ENCODE results near the gene TXNDC12.
"Not testable (repeated sequence)": the region's sequence is repeated elsewhere in the genome, so short reads cannot be mapped to it uniquely, and the experiment has no call there.

Gene TXNDC12

GRCh38 chr1:52055066-52055865, at the start of gene TXNDC12:
Gene TXNDC12 (minus strand): TSS chr1:52055191. CDS start chr1:52055096, 95 bp downstream.
- DNase-seq = peak; percentile 93

- no peak for DNase-seq
Observed at GRCh38 chr1:52102336-52103013, 47.5 kb upstream of the TXNDC12 start.

GRCh38 chr1:52098139-52098871, 43.3 kb upstream of the TXNDC12 start:
- DNase-seq = no peak

GRCh38 chr1:52096216-52096615, 41.2 kb upstream of the TXNDC12 start:
- DNase-seq = no peak

- not testable (repeated sequence) for DNase-seq
Observed at GRCh38 chr1:52094300-52094699, 39.3 kb upstream of the TXNDC12 start.

GRCh38 chr1:52087892-52088291, 32.9 kb upstream of the TXNDC12 start:
- not testable (repeated sequence) for DNase-seq

- DNase-seq = no peak
Observed at GRCh38 chr1:52080014-52080415, 25.0 kb upstream of the TXNDC12 start.

- DNase-seq = not testable (repeated sequence)
Observed at GRCh38 chr1:52077277-52077676, 22.3 kb upstream of the TXNDC12 start.

GRCh38 chr1:52072291-52072690, 17.3 kb upstream of the TXNDC12 start:
- DNase-seq = no peak

- DNase-seq = no peak
Observed at GRCh38 chr1:52070704-52071103, 15.7 kb upstream of the TXNDC12 start.

- DNase-seq = no peak
Observed at GRCh38 chr1:52063192-52063591, 8.2 kb upstream of the TXNDC12 start.

- DNase-seq = no peak
Observed at GRCh38 chr1:52060822-52061221, 5.8 kb upstream of the TXNDC12 start.

GRCh38 chr1:52059888-52060287, 4.9 kb upstream of the TXNDC12 start:
- no peak for DNase-seq

- DNase-seq = no peak
Observed at GRCh38 chr1:52059321-52059720, 4.3 kb upstream of the TXNDC12 start.

- DNase-seq = no peak
Observed at GRCh38 chr1:52057876-52058415, 3.0 kb upstream of the TXNDC12 start.

- no peak for DNase-seq
Observed at GRCh38 chr1:52057255-52057654, 2.3 kb upstream of the TXNDC12 start.

- no peak for DNase-seq
Observed at GRCh38 chr1:52056937-52057231, 1.9 kb upstream of the TXNDC12 start.

GRCh38 chr1:52056163-52056936, 1.4 kb upstream of the TXNDC12 start, which contains the start of gene BTF3L4:
Gene BTF3L4 (plus strand): TSS chr1:52056295. CDS start chr1:52059848, 3,553 bp downstream.
- peak; percentile 98 for DNase-seq

- DNase-seq = no peak
Observed at GRCh38 chr1:52055866-52056162, 823 bp upstream of the TXNDC12 start.

- peak; percentile 9 for DNase-seq
Observed at GRCh38 chr1:52054496-52055065, 410 bp downstream of the TXNDC12 start.

- DNase-seq = no peak
Observed at GRCh38 chr1:52053862-52054261, 1.1 kb downstream of the TXNDC12 start.

GRCh38 chr1:52049337-52049736, 5.7 kb downstream of the TXNDC12 start:
- DNase-seq = not testable (repeated sequence)

Data from RPMI8226 (cell line).